Testis (tissue), 2 donors: ENCODE results near the gene FLACC1.
"Not testable (repeated sequence)": the region's sequence is repeated elsewhere in the genome, so short reads cannot be mapped to it uniquely, and the experiment has no call there.

Experiments
- POLR2A ChIP-seq: fragments of 450-650 bp; IDR thresholded peaks from one replicate; pipeline ENCODE4 v1.6.1; 2017; ENCODE audit warnings: antibody characterized with exemption, mild to moderate bottlenecking, moderate library complexity
- TF ChIP-seq, protein P1 (sequence below), 3 experiments: fragments of 450-650 bp in 2 of 3; fragments of 200-600 bp in 1 of 3; sonication (generic) in 1 of 3; IDR thresholded peaks; one replicate each; pipeline ENCODE4 v1.5.1; 2016 to 2019; ENCODE audit warnings: antibody characterized with exemption in 3 of 3, mild to moderate bottlenecking in 2 of 3, moderate library complexity in 1 of 3

DNA sequence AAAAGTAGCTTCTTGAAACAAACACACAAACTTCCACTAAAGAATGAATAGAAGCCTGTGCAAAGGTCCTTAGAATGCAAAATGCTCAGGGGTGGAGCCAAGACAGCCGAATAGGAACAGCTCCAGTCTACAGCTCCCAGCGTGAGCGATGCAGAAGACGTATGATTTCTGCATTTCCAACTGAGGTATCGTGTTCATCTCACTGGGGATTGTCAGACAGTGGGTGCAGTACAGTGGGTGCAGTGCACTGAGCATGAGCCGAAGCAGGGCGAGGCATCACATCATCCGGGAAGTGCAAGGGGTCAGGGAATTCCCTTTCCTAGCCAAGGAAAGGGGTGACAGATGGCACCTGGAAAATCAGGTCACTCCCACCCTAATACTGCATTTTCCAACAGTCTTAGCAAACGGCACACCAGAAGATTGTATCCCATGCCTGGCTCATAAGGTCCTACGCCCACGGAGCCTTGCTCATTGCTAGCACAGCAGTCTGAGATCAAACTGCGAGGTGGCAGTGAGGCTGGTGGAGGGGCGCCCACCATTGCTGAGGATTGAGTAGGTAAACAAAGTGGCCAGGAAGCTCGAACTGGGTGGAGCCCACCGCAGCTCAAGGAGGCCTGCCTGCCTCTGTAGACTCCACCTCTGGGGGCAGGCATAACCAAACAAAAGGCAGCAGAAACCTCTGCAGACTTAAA is 66.5 kb downstream of the FLACC1 start:
- not testable (repeated sequence) for TF ChIP-seq POLR2A
- TF ChIP-seq, protein P1, sequence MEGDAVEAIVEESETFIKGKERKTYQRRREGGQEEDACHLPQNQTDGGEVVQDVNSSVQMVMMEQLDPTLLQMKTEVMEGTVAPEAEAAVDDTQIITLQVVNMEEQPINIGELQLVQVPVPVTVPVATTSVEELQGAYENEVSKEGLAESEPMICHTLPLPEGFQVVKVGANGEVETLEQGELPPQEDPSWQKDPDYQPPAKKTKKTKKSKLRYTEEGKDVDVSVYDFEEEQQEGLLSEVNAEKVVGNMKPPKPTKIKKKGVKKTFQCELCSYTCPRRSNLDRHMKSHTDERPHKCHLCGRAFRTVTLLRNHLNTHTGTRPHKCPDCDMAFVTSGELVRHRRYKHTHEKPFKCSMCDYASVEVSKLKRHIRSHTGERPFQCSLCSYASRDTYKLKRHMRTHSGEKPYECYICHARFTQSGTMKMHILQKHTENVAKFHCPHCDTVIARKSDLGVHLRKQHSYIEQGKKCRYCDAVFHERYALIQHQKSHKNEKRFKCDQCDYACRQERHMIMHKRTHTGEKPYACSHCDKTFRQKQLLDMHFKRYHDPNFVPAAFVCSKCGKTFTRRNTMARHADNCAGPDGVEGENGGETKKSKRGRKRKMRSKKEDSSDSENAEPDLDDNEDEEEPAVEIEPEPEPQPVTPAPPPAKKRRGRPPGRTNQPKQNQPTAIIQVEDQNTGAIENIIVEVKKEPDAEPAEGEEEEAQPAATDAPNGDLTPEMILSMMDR (IDR thresholded peaks at IDR 0.05), result not testable (repeated sequence)
